ENCODE measurements around the gene HAUS7.

DNA sequence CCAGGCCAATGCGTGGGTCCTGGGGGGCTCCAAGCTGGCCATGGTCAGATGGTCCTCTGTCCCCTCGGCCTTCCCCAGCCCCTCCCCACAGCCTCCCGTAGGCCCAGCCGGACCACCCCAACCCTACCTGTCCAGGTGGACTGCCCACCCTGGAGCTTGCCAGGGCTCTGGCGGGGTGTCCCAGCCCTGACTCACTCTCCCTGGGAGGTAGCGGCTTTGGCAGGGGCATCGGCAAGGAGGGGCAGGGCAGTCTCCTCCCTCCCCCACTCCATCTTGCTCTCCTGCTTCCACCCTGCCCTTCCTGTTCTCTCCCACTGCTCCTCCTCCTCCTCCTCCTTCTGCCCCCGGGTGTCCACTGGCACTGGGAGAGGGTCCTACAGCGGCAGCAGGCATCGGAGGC is 31.8 kb upstream of the HAUS7 start:
- TF ChIP-seq, protein P1, sequence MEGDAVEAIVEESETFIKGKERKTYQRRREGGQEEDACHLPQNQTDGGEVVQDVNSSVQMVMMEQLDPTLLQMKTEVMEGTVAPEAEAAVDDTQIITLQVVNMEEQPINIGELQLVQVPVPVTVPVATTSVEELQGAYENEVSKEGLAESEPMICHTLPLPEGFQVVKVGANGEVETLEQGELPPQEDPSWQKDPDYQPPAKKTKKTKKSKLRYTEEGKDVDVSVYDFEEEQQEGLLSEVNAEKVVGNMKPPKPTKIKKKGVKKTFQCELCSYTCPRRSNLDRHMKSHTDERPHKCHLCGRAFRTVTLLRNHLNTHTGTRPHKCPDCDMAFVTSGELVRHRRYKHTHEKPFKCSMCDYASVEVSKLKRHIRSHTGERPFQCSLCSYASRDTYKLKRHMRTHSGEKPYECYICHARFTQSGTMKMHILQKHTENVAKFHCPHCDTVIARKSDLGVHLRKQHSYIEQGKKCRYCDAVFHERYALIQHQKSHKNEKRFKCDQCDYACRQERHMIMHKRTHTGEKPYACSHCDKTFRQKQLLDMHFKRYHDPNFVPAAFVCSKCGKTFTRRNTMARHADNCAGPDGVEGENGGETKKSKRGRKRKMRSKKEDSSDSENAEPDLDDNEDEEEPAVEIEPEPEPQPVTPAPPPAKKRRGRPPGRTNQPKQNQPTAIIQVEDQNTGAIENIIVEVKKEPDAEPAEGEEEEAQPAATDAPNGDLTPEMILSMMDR (IDR thresholded peaks at IDR 0.05): no peak
- TF ChIP-seq POLR2AphosphoS5 (IDR thresholded peaks at IDR 0.05): no peak
